B cell (primary cell): Measurements from ENCODE around the gene SLC1A4. TPM values are rescaled to one million over a fixed set of nuclear protein-coding genes. Genes with fewer than 3 reads are reported as not detected.

Experiments
- ATAC-seq: fragments of 200-7000 bp; cut with Tn5 transposase; one replicate; pipeline ENCODE4 v1.10.0; 2021; ENCODE audit warnings: low read depth, mild to moderate bottlenecking, moderate number of reproducible peaks, moderate library complexity
- CTCF ChIA-PET: fragments of 350-600 bp; sonication (Branson Sonifier 250); formaldehyde crosslinking; loops from one replicate; lab custom pipeline; 2021; ENCODE audit warnings: antibody characterized with exemption, inconsistent platforms; lab: Charles Lee
- POLR2A ChIA-PET: fragments of 350-600 bp; sonication (Branson Sonifier 250); formaldehyde crosslinking; loops from one replicate; lab custom pipeline; 2021; ENCODE audit warnings: antibody characterized with exemption; lab: Charles Lee
- DNase-seq: peaks from one replicate; pipeline ENCODE4 v3.0.0; 2013
- H2AFZ ChIP-seq: 2 replicates; pipeline ENCODE4 v1.6.1; 2012; ENCODE audit warnings: mild to moderate bottlenecking, low read depth, low read length; ENCODE audit not compliant: insufficient read depth, poor library complexity, severe bottlenecking
- H3K27ac ChIP-seq, 2 donors: 1 replicate in 1 of 2; 2 replicates in 1 of 2; pipeline ENCODE4 v1.5.1; 2012 to 2013; ENCODE audit warnings: low read length in 2 of 2, mild to moderate bottlenecking in 2 of 2, moderate library complexity in 1 of 2
- H3K27me3 ChIP-seq, 4 experiments: fragments of 200-600 bp in 1 of 4; sonication (generic) in 1 of 4; replicated peaks in 1 of 4; 1 replicate in 2 of 4; 2 replicates in 2 of 4; pipeline versions ENCODE4 v1.6.1 to v1.7.0; 2013 to 2016; ENCODE audit warnings: low read length in 3 of 4, mild to moderate bottlenecking in 2 of 4, mixed read lengths in 1 of 4, moderate library complexity in 1 of 4; ENCODE audit not compliant: insufficient read depth in 4 of 4, control insufficient read depth in 3 of 4; ENCODE audit errors: control extremely low read depth in 1 of 4
- H3K36me3 ChIP-seq, 2 experiments: replicated peaks in 1 of 2; 1 replicate in 1 of 2; 2 replicates in 1 of 2; pipeline versions ENCODE4 v1.6.1 to v1.7.1; 2013; ENCODE audit warnings: low read length in 1 of 2; ENCODE audit not compliant: insufficient read depth in 2 of 2, control insufficient read depth in 1 of 2; ENCODE audit errors: control extremely low read depth in 1 of 2, extremely low read depth in 1 of 2
- H3K4me1 ChIP-seq, 2 donors: fragments of 200-600 bp in 1 of 2; sonication (generic) in 1 of 2; 1 replicate in 1 of 2; 2 replicates in 1 of 2; pipeline versions ENCODE4 v1.5.1 to v1.6.1; 2013 to 2017; ENCODE audit warnings: low read length in 2 of 2; ENCODE audit not compliant: control insufficient read depth in 2 of 2, insufficient read depth in 2 of 2
- H3K4me2 ChIP-seq: replicated peaks from 2 replicates; pipeline ENCODE3; 2012; ENCODE audit warnings: mild to moderate bottlenecking, low read depth, low read length; ENCODE audit not compliant: poor library complexity, severe bottlenecking
- H3K4me3 ChIP-seq, 5 experiments: fragments of 200-600 bp in 1 of 5; sonication (generic) in 1 of 5; 1 replicate in 3 of 5; 2 replicates in 2 of 5; pipeline versions ENCODE4 v1.5.1 to v1.7.0; 2011 to 2016; ENCODE audit warnings: low read length in 4 of 5, mild to moderate bottlenecking in 4 of 5, low read depth in 2 of 5, control low read depth in 1 of 5, moderate library complexity in 1 of 5; ENCODE audit not compliant: insufficient read depth in 1 of 5; ENCODE audit errors: control extremely low read depth in 1 of 5, extremely low read depth in 1 of 5
- H3K79me2 ChIP-seq: fragments of 200-600 bp; sonication (generic); one replicate; pipeline ENCODE4 v1.6.0; 2016; ENCODE audit warnings: low read length; ENCODE audit not compliant: control insufficient read depth, insufficient read depth
- H3K9ac ChIP-seq: fragments of 200-600 bp; sonication (generic); 2 replicates; pipeline ENCODE4 v1.6.1; 2017; ENCODE audit warnings: mild to moderate bottlenecking, low read length, moderate library complexity
- H3K9me3 ChIP-seq, 3 donors: one replicate each; pipeline versions ENCODE4 v1.6.1 to v1.7.1; 2013; ENCODE audit warnings: low read length in 2 of 3; ENCODE audit not compliant: control insufficient read depth in 2 of 3, insufficient read depth in 1 of 3; ENCODE audit errors: control extremely low read depth in 1 of 3
- H4K20me1 ChIP-seq: 2 replicates; pipeline ENCODE4 v1.6.0; 2012; ENCODE audit warnings: mild to moderate bottlenecking, low read length; ENCODE audit not compliant: insufficient read depth, control insufficient read depth, poor library complexity, severe bottlenecking
- H3K27ac Mint-ChIP-seq: one replicate; pipeline ENCODE4 v1.8.0; 2021; ENCODE audit warnings: mixed read lengths
- H3K27me3 Mint-ChIP-seq: one replicate; pipeline ENCODE4 v1.8.0; 2021; ENCODE audit warnings: mixed read lengths
- H3K4me1 Mint-ChIP-seq: one replicate; pipeline ENCODE4 v1.8.0; 2021; ENCODE audit warnings: mixed read lengths
- H3K4me3 Mint-ChIP-seq: one replicate; pipeline ENCODE4 v1.8.0; 2021; ENCODE audit warnings: mixed read lengths
- H3K9me3 Mint-ChIP-seq: one replicate; pipeline ENCODE4 v1.8.0; 2022; ENCODE audit warnings: mixed read lengths; ENCODE audit not compliant: insufficient read depth
- EZH2 ChIP-seq: IDR thresholded peaks from 2 replicates; pipeline ENCODE4 v1.6.1; 2012; ENCODE audit warnings: borderline replicate concordance, low read depth, mild to moderate bottlenecking, moderate library complexity, low read length; ENCODE audit not compliant: insufficient read depth, poor library complexity, severe bottlenecking
- WGBS: methylation state at CpG from one replicate; pipeline ENCODE4 v1.1.5; 2013; ENCODE audit warnings: missing lambda C conversion rate; ENCODE audit not compliant: insufficient coverage; 5-methylcytosine and 5-hydroxymethylcytosine counted together
- intact Hi-C: fragments of 100-400 bp; cut with micrococcal nuclease; formaldehyde crosslinking; loops from one replicate; pipeline ENCODE4 v1.10.0; 2022
- polyA plus RNA-seq: library from polyadenylated mRNA; depleted of rRNA; stranded (reverse); fragments of >200 nt; gene quantifications from 2 replicates; pipeline ENCODE4 v1.2.3, GENCODE V29; 2012
- total RNA-seq, 2 donors: library from RNA; stranded (reverse); fragments of 120-200 nt in 1 of 2; gene quantifications; 1 replicate in 1 of 2; 2 replicates in 1 of 2; pipeline versions ENCODE4 v1.2.3 to v1.2.4, GENCODE V29; 2013 to 2022
- TF ChIP-seq, protein P1 (sequence below): fragments of 200-600 bp; IDR thresholded peaks from one replicate; pipeline ENCODE4 v1.8.0; 2022; ENCODE audit warnings: antibody characterized with exemption, mild to moderate bottlenecking

The SLC1A4 gene
- total and polyA plus RNA-seq, 2 donors (not counting 1 experiment from before 2014, with no cell fraction given), result 1.7 to 15.7 TPM

- no peaks in the 10 kb centered on the region for H4K20me1 ChIP-seq
- peaks cover 0 to 15% of the 10 kb centered on the region in 2 experiments for H3K36me3 ChIP-seq
- 67% methylated on average over 6 of the region's 6 CpGs for WGBS
- Mint-ChIP-seq H3K4me1 (peaks cover 48% of the 10 kb centered on the region), H3K27ac (peak overlapping the region; percentile 26), H3K9me3 (no peaks in the 10 kb centered on the region), H3K27me3 (no peaks in the 10 kb centered on the region), H3K4me3 (peak overlapping the region; percentile 27)
- intact Hi-C loops, result loop anchor here (1.0 kb wide), 3 partner anchors 17 to 99 kb away; no protein-coding TSS in a partner anchor
- no peak overlapping the region for H2AFZ ChIP-seq
- no peaks in the 10 kb centered on the region for H3K27me3 ChIP-seq
- H3K9ac ChIP-seq, result no peak overlapping the region
- POLR2A ChIA-PET, result interaction anchor here (1.2 to 1.7 kb wide), 2 partner anchors 16 to 26 kb away, joined by 3 to 9 read pairs; no protein-coding TSS in a partner anchor
- ATAC-seq (peak; percentile 18), DNase-seq (no peak)
- CTCF ChIA-PET, result interaction anchor here (0.9 to 9.0 kb wide), 16 partner anchors 9 to 144 kb away, joined by 3 to 115 read pairs (median 6); no protein-coding TSS in a partner anchor
- peaks cover 5% of the 10 kb centered on the region for H3K79me2 ChIP-seq
- H3K4me2 ChIP-seq, result peak overlapping the region; percentile 27
- H3K27ac ChIP-seq, result no peak overlapping the region
- H3K9me3 ChIP-seq, result no peaks in the 10 kb centered on the region
- H3K4me1 ChIP-seq, result peaks cover 29 to 35% of the 10 kb centered on the region in 2 donors
- no peak overlapping the region for H3K4me3 ChIP-seq
- TF ChIP-seq, protein P1, sequence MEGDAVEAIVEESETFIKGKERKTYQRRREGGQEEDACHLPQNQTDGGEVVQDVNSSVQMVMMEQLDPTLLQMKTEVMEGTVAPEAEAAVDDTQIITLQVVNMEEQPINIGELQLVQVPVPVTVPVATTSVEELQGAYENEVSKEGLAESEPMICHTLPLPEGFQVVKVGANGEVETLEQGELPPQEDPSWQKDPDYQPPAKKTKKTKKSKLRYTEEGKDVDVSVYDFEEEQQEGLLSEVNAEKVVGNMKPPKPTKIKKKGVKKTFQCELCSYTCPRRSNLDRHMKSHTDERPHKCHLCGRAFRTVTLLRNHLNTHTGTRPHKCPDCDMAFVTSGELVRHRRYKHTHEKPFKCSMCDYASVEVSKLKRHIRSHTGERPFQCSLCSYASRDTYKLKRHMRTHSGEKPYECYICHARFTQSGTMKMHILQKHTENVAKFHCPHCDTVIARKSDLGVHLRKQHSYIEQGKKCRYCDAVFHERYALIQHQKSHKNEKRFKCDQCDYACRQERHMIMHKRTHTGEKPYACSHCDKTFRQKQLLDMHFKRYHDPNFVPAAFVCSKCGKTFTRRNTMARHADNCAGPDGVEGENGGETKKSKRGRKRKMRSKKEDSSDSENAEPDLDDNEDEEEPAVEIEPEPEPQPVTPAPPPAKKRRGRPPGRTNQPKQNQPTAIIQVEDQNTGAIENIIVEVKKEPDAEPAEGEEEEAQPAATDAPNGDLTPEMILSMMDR, result no peak
- no peak for TF ChIP-seq EZH2
Measured at GRCh38 chr2:65016789-65017188, 27.6 kb downstream of the SLC1A4 start.

GRCh38 chr2:65017335-65017734 is 28.1 kb downstream of the SLC1A4 start:
- peak; percentile 82 for ATAC-seq
- intact Hi-C loops, result loop anchor here (1.0 kb wide), 3 partner anchors 16 to 100 kb away; no protein-coding TSS in a partner anchor
- Mint-ChIP-seq H3K4me1 (peaks cover 48% of the 10 kb centered on the region), H3K27me3 (no peaks in the 10 kb centered on the region), H3K4me3 (peak overlapping the region; percentile 55), H3K9me3 (no peaks in the 10 kb centered on the region), H3K27ac (peak overlapping the region; percentile 72)
- peak overlapping the region; percentile 27 for H3K4me2 ChIP-seq
- no peaks in the 10 kb centered on the region for H4K20me1 ChIP-seq
- TF ChIP-seq, protein P1, result peak; percentile 69
- no peak for TF ChIP-seq EZH2
- no CpG with 5 or more reads among the region's 4 CpGs for WGBS
- no peaks in the 10 kb centered on the region for H3K9me3 ChIP-seq
- DNase-seq, result peak; percentile 73
- H3K9ac ChIP-seq, result no peak overlapping the region
- H3K79me2 ChIP-seq, result peaks cover 5% of the 10 kb centered on the region
- H3K4me1 ChIP-seq, result peaks cover 29 to 35% of the 10 kb centered on the region in 2 donors
- H3K4me3 ChIP-seq, result no peak overlapping the region
- CTCF ChIA-PET, result interaction anchor here (0.6 to 9.0 kb wide), 25 partner anchors 9 to 471 kb away, joined by 3 to 115 read pairs (median 5); partner anchors contain the start of genes RAB1A and SLC1A4
- H2AFZ ChIP-seq, result no peak overlapping the region
- no peak overlapping the region for H3K27ac ChIP-seq
- no peaks in the 10 kb centered on the region for H3K27me3 ChIP-seq
- peaks cover 0 to 19% of the 10 kb centered on the region in 2 experiments for H3K36me3 ChIP-seq
- POLR2A ChIA-PET, result interaction anchor here (0.7 to 1.7 kb wide), 5 partner anchors 15 to 728 kb away, joined by 3 to 9 read pairs (median 4); no protein-coding TSS in a partner anchor
